Adrenal gland (tissue), 12 donors: Measurements from ENCODE around the gene COBLL1. TPM values are rescaled to one million over a fixed set of nuclear protein-coding genes. Genes with fewer than 3 reads are reported as not detected.

Experiments used
- DNase-seq, 7 donors: peaks; one replicate each; pipeline ENCODE4 v3.0.0-alpha.2; 2019 to 2020
- H3K27ac ChIP-seq, 5 donors: fragments of 200-600 bp; sonication (generic) in 4 of 5; 1 replicate in 3 of 5; 2 replicates in 2 of 5; pipeline versions ENCODE4 v1.5.1 to v1.8.0; 2016 to 2020; ENCODE audit warnings: mild to moderate bottlenecking in 1 of 5
- H3K27me3 ChIP-seq: fragments of 200-600 bp; 2 replicates; pipeline ENCODE4 v1.8.0; 2021
- H3K36me3 ChIP-seq, 2 donors: fragments of 200-600 bp; replicated peaks in 1 of 2; 1 replicate in 1 of 2; 2 replicates in 1 of 2; pipeline versions ENCODE4 v1.5.1 to v1.8.0; 2018 to 2022
- H3K4me1 ChIP-seq, 2 donors: fragments of 200-600 bp; replicated peaks in 1 of 2; 1 replicate in 1 of 2; 2 replicates in 1 of 2; pipeline versions ENCODE4 v1.5.1 to v1.8.0; 2018 to 2021
- H3K4me3 ChIP-seq, 4 donors: fragments of 200-600 bp; sonication (generic) in 3 of 4; one replicate each; pipeline ENCODE4 v1.5.1; 2016 to 2018
- H3K9me3 ChIP-seq, 3 donors: fragments of 200-600 bp; sonication (generic) in 1 of 3; replicated peaks in 1 of 3; 1 replicate in 2 of 3; 2 replicates in 1 of 3; pipeline versions ENCODE4 v1.5.1 to v1.8.0; 2016 to 2021
- POLR2A ChIP-seq, 2 donors: fragments of 450-650 bp; IDR thresholded peaks; one replicate each; pipeline ENCODE4 v1.6.1; 2017; ENCODE audit warnings: antibody characterized with exemption in 2 of 2, mild to moderate bottlenecking in 2 of 2, moderate library complexity in 1 of 2
- WGBS, 4 donors: extraction: QIAGEN DNeasy Blood & Tissue Kit in 2 of 4; methylation state at CpG; one replicate each; pipeline versions ENCODE4 v1.1.5 to v1.1.7; 2013 to 2017; 5-methylcytosine and 5-hydroxymethylcytosine counted together
- intact Hi-C, 2 donors: fragments of 100-400 bp; cut with DNase I; formaldehyde crosslinking; loops; one replicate each; pipeline versions ENCODE4 v1.14.1 to v1.15.0; 2022 to 2023
- polyA plus RNA-seq, 3 donors: library from polyadenylated mRNA; stranded (reverse); fragments of 200-250 nt in 2 of 3; fragments of 350-450 nt in 1 of 3; fragmentation: Illumina TruSeq in 1 of 3; extraction: RNeasy Lipid Tissue Mini Kit (QIAGEN cat#74804) in 1 of 3; gene quantifications; one replicate each; pipeline ENCODE4 v1.2.3, GENCODE V29; 2013 to 2014
- total RNA-seq, 9 donors: library from RNA; depleted of rRNA in 4 of 9; stranded (reverse); fragments of >200 nt in 4 of 9; fragments of 120-200 nt in 1 of 9; fragmentation: NEBNext Ultra II Directional in 1 of 9; extraction: Animal tissue kit (Norgen Biotek cat#: 25700) in 1 of 9; gene quantifications; one replicate each; pipeline versions ENCODE4 v1.1.0 to v1.2.4, GENCODE V29; 2013 to 2023
- TF ChIP-seq, protein P1 (sequence below), 6 experiments: fragments of 450-650 bp in 4 of 6; fragments of 200-600 bp in 2 of 6; sonication (generic) in 1 of 6; IDR thresholded peaks; 1 replicate in 5 of 6; 2 replicates in 1 of 6; pipeline versions ENCODE4 v1.5.1 to v1.8.0; 2016 to 2021; ENCODE audit warnings: antibody characterized with exemption in 6 of 6, mild to moderate bottlenecking in 2 of 6, moderate library complexity in 1 of 6
- donor health status: healthy with polysubstance abuse.
- donor health status: Bipolar disorder and iron deficiency.
- donor health status: DM: yes; HTN: yes; CAD: no.
- donor health status: DM: no; HTN: no; CAD: no.
- donor health status: DM: no; HTN: no; CAD: no.
- donor health status: DM: yes; HTN: yes; CAD: no.

Gene COBLL1
- total and polyA plus RNA-seq, 12 donors, result 25.8 to 365 (median 212) TPM

DNA sequence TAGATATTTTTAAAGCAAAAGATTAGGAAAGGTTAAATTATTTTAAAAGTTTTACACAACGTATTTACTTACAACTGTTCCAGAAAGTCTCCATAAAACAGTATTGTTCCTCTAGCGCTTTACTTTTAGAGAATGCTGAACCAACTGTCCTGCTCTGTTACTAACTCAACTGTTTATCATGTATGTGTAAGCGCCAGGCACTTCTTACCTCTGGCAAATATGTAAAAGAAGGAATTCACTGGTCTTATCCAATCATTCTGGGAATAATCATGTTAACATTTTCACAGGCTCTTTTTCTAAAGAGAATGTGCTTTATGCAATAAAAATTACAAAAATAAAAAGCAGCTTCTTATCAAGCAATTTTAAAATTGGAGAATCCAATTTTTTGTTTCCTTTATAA is 68.0 kb downstream of the COBLL1 start:
- Histone ChIP-seq H3K9me3 (no peaks in the 10 kb centered on the region), H3K27ac (no peak overlapping the region), H3K4me1 (peaks cover 23 to 57% of the 10 kb centered on the region in 2 donors), H3K27me3 (no peaks in the 10 kb centered on the region), H3K4me3 (no peak overlapping the region), H3K36me3 (no peaks in the 10 kb centered on the region)
- WGBS, 4 donors, result 85 to 92% (median 91%) methylated on average over 3 of the region's 3 CpGs
- intact Hi-C loops, result no loop called here
- TF ChIP-seq POLR2A (IDR thresholded peaks at IDR 0.05), result no peak
- no peak for DNase-seq

- Histone ChIP-seq H3K36me3 (no peaks in the 10 kb centered on the region), H3K4me1 (peaks cover 18 to 52% of the 10 kb centered on the region in 2 donors), H3K27ac (no peak overlapping the region), H3K4me3 (no peak overlapping the region), H3K9me3 (no peaks in the 10 kb centered on the region), H3K27me3 (no peaks in the 10 kb centered on the region)
- 91 to 93% (median 92%) methylated on average over 3 of the region's 3 CpGs for WGBS, 4 donors
- TF ChIP-seq POLR2A (IDR thresholded peaks at IDR 0.05), result no peak
- TF ChIP-seq, protein P1, sequence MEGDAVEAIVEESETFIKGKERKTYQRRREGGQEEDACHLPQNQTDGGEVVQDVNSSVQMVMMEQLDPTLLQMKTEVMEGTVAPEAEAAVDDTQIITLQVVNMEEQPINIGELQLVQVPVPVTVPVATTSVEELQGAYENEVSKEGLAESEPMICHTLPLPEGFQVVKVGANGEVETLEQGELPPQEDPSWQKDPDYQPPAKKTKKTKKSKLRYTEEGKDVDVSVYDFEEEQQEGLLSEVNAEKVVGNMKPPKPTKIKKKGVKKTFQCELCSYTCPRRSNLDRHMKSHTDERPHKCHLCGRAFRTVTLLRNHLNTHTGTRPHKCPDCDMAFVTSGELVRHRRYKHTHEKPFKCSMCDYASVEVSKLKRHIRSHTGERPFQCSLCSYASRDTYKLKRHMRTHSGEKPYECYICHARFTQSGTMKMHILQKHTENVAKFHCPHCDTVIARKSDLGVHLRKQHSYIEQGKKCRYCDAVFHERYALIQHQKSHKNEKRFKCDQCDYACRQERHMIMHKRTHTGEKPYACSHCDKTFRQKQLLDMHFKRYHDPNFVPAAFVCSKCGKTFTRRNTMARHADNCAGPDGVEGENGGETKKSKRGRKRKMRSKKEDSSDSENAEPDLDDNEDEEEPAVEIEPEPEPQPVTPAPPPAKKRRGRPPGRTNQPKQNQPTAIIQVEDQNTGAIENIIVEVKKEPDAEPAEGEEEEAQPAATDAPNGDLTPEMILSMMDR (IDR thresholded peaks at IDR 0.05), result no peak
- intact Hi-C loops, result no loop called here
- DNase-seq, result no peak
These were observed 68.5 kb downstream of the COBLL1 start for GRCh38 chr2:164773091-164773490.

GRCh38 chr2:164771897-164772296 is 69.7 kb downstream of the COBLL1 start:
- DNase-seq, result no peak
- no peaks in the 10 kb centered on the region for H3K9me3 ChIP-seq
- H3K4me3 ChIP-seq, result no peak overlapping the region
- H3K36me3 ChIP-seq, result no peaks in the 10 kb centered on the region
- H3K4me1 ChIP-seq, result peaks cover 14 to 43% of the 10 kb centered on the region in 2 donors
- no peaks in the 10 kb centered on the region for H3K27me3 ChIP-seq
- 78 to 91% (median 81%) methylated on average over 2 of the region's 2 CpGs for WGBS, 4 donors
- no peak overlapping the region for H3K27ac ChIP-seq
- intact Hi-C loops, result no loop called here
- TF ChIP-seq POLR2A (IDR thresholded peaks at IDR 0.05), result no peak
- TF ChIP-seq, protein P1 (IDR thresholded peaks at IDR 0.05), result no peak

- Histone ChIP-seq H3K36me3 (no peaks in the 10 kb centered on the region), H3K4me1 (peaks cover 10 to 40% of the 10 kb centered on the region in 2 donors), H3K4me3 (no peak overlapping the region), H3K9me3 (no peaks in the 10 kb centered on the region), H3K27me3 (no peaks in the 10 kb centered on the region), H3K27ac (no peak overlapping the region)
- TF ChIP-seq, protein P1 (IDR thresholded peaks at IDR 0.05), result no peak
- TF ChIP-seq POLR2A (IDR thresholded peaks at IDR 0.05), result no peak
- no peak for DNase-seq
- 87 to 93% (median 91%) methylated on average over 4 of the region's 4 CpGs for WGBS, 4 donors
- intact Hi-C loops, result no loop called here
These were observed 71.2 kb downstream of the COBLL1 start for GRCh38 chr2:164770421-164770916.

DNA sequence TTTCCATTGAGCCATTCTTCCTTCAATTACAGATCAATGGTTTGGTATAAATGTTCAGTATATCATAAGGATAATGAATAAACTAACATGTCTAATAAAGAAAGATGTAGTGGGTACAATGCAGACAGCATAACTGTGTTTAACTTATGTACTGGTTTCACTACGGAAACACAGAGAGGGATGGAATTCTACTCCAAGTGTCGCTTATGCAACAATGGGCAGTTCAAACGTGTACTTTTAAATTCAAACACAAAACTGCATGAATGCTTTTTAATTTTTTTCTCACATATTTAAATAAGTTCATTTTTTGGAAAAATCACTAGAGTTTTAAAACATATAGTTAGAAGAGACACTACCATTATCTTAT is 74.7 kb downstream of the COBLL1 start:
- no peak overlapping the region for H3K4me3 ChIP-seq
- TF ChIP-seq POLR2A (IDR thresholded peaks at IDR 0.05), result no peak
- TF ChIP-seq, protein P1 (IDR thresholded peaks at IDR 0.05), result no peak
- no peaks in the 10 kb centered on the region for H3K9me3 ChIP-seq
- no peaks in the 10 kb centered on the region for H3K36me3 ChIP-seq
- no peaks in the 10 kb centered on the region for H3K27me3 ChIP-seq
- WGBS, 4 donors, result 93 to 96% (median 95%) methylated on average over 3 of the region's 3 CpGs
- intact Hi-C loops, result no loop called here
- peaks cover 0 to 25% of the 10 kb centered on the region in 2 donors for H3K4me1 ChIP-seq
- H3K27ac ChIP-seq, result no peak overlapping the region
- no peak for DNase-seq
